K562 (cell line): ENCODE data around the gene BTBD10.

Source experiments
- MEF2D ChIP-seq: conservative IDR thresholded peaks from 2 replicates; pipeline ENCODE4 v1.6.1; 2016; ENCODE audit warnings: low read depth, missing genetic modification characterization, missing compliant biosample characterization
- NUFIP1 ChIP-seq: fragments of 450-650 bp; IDR thresholded peaks from 2 replicates; pipeline ENCODE4 v1.6.1; 2018; ENCODE audit not compliant: partially characterized antibody

- TF ChIP-seq MEF2D (tag) (no peak), NUFIP1 (no peak)
These were observed 118.2 kb downstream of the BTBD10 start for GRCh38 chr11:13344818-13345217.
